Endodermal cell (in vitro differentiated cells): ENCODE measurements around the gene RND3. TPM values are rescaled to one million over a fixed set of nuclear protein-coding genes. Genes with fewer than 3 reads are reported as not detected.
A peak's percentile ranks its signal among the peaks of the same experiment; 100 is the strongest.

ENCODE experiments used
- DNase-seq: peaks from one replicate; pipeline ENCODE4 v3.0.0-alpha.2; 2017
- H3K27ac ChIP-seq: 2 replicates; pipeline ENCODE4 v1.5.1; 2013; ENCODE audit warnings: mild to moderate bottlenecking, low read depth, low read length, moderate library complexity
- H3K27me3 ChIP-seq: 2 replicates; pipeline ENCODE4 v1.6.1; 2013; ENCODE audit warnings: mild to moderate bottlenecking, low read length, moderate library complexity; ENCODE audit not compliant: insufficient read depth, control insufficient read depth, poor library complexity, severe bottlenecking
- H3K36me3 ChIP-seq: 2 replicates; pipeline ENCODE4 v1.7.0; 2013; ENCODE audit warnings: mild to moderate bottlenecking, low read length, moderate library complexity; ENCODE audit not compliant: control insufficient read depth, insufficient read depth
- H3K4me1 ChIP-seq: one replicate; pipeline ENCODE4 v1.7.0; 2013; ENCODE audit warnings: low read length; ENCODE audit not compliant: control insufficient read depth, insufficient read depth
- H3K4me3 ChIP-seq: 2 replicates; pipeline ENCODE4 v1.5.1; 2013; ENCODE audit warnings: mild to moderate bottlenecking, low read length, moderate library complexity
- H3K9ac ChIP-seq: 2 replicates; pipeline ENCODE4 v1.6.1; 2013; ENCODE audit warnings: mild to moderate bottlenecking, low read length, moderate library complexity; ENCODE audit not compliant: poor library complexity, severe bottlenecking; ENCODE audit errors: extremely low read depth
- H3K9me3 ChIP-seq: 2 replicates; pipeline ENCODE4 v1.6.1; 2013; ENCODE audit warnings: mild to moderate bottlenecking, low read length, moderate library complexity; ENCODE audit not compliant: control insufficient read depth
- H3K27ac Mint-ChIP-seq: 2 replicates; pipeline ENCODE4 v1.8.0; 2020; ENCODE audit warnings: mixed read lengths
- H3K27me3 Mint-ChIP-seq: 2 replicates; pipeline ENCODE4 v1.8.0; 2021; ENCODE audit warnings: mild to moderate bottlenecking, mixed read lengths; ENCODE audit not compliant: insufficient read depth
- H3K36me3 Mint-ChIP-seq: 2 replicates; pipeline ENCODE4 v1.8.0; 2020; ENCODE audit warnings: low read depth, mixed read lengths
- H3K4me1 Mint-ChIP-seq: 2 replicates; pipeline ENCODE4 v1.8.0; 2020; ENCODE audit warnings: mixed read lengths
- H3K4me3 Mint-ChIP-seq: 2 replicates; pipeline ENCODE4 v1.8.0; 2020; ENCODE audit warnings: mild to moderate bottlenecking, moderate library complexity, mixed read lengths
- H3K9me3 Mint-ChIP-seq: 2 replicates; pipeline ENCODE4 v1.8.0; 2020; ENCODE audit warnings: mild to moderate bottlenecking, mixed read lengths
- CTCF ChIP-seq: fragments of 200-600 bp; sonication (generic); conservative IDR thresholded peaks from 2 replicates; pipeline ENCODE4 v1.5.0; 2021; ENCODE audit warnings: antibody characterized with exemption, mild to moderate bottlenecking
- WGBS, 2 experiments: methylation state at CpG; one replicate each; pipeline versions ENCODE4 v1.1.5 to v1.1.7; 2013; ENCODE audit warnings: missing lambda C conversion rate in 2 of 2, mixed read lengths in 1 of 2; ENCODE audit not compliant: insufficient coverage in 1 of 2, insufficient read length in 1 of 2; 5-methylcytosine and 5-hydroxymethylcytosine counted together
- total RNA-seq, 2 donors: library from RNA; stranded (reverse); fragmentation: NEBNext Ultra II Directional in 1 of 2; extraction: Animal tissue kit (Norgen Biotek cat#: 25700) in 1 of 2; gene quantifications; 2 replicates in 1 of 2; 3 replicates in 1 of 2; pipeline ENCODE4 v1.2.1, GENCODE V29; 2021

RND3 gene
- total RNA-seq, 2 donors from 2014 or later: 1.3 to 7.8 TPM

GRCh38 chr2:150429384-150429961, 58.0 kb downstream of the RND3 start:
- WGBS, 2 experiments: 82 to 92% methylated on average over 3 of the region's 3 CpGs
- Mint-ChIP-seq H3K4me1 (peaks cover 23% of the 10 kb centered on the region), H3K27me3 (peaks cover 30% of the 10 kb centered on the region), H3K9me3 (peaks cover 2% of the 10 kb centered on the region), H3K4me3 (no peak overlapping the region), H3K36me3 (no peaks in the 10 kb centered on the region), H3K27ac (no peak overlapping the region)
- no peak for TF ChIP-seq CTCF
- Histone ChIP-seq H3K4me3 (no peak overlapping the region), H3K27me3 (peaks cover 9% of the 10 kb centered on the region), H3K27ac (peak overlapping the region; percentile 95), H3K9me3 (no peaks in the 10 kb centered on the region), H3K9ac (no peak overlapping the region), H3K36me3 (no peaks in the 10 kb centered on the region), H3K4me1 (peaks cover 4% of the 10 kb centered on the region)
- no peak for DNase-seq

- DNase-seq: no peak
- H3K9me3 Mint-ChIP-seq: no peaks in the 10 kb centered on the region
- WGBS, 2 experiments: 86 to 97% methylated on average over 1 to 2 of the region's 2 CpGs
- H3K27ac Mint-ChIP-seq: no peak overlapping the region
- Histone ChIP-seq H3K27ac (peak overlapping the region; percentile 95), H3K4me1 (peaks cover 4% of the 10 kb centered on the region), H3K36me3 (no peaks in the 10 kb centered on the region), H3K9ac (no peak overlapping the region), H3K9me3 (no peaks in the 10 kb centered on the region), H3K4me3 (no peak overlapping the region), H3K27me3 (peaks cover 9% of the 10 kb centered on the region)
- H3K4me3 Mint-ChIP-seq: no peak overlapping the region
- no peaks in the 10 kb centered on the region for H3K36me3 Mint-ChIP-seq
- peaks cover 38% of the 10 kb centered on the region for H3K27me3 Mint-ChIP-seq
- peaks cover 23% of the 10 kb centered on the region for H3K4me1 Mint-ChIP-seq
- TF ChIP-seq CTCF: no peak
Measured at GRCh38 chr2:150428641-150429040, 58.8 kb downstream of the RND3 start.

GRCh38 chr2:150427298-150427697, 60.2 kb downstream of the RND3 start:
- H3K9ac ChIP-seq: no peak overlapping the region
- no peak for DNase-seq
- Mint-ChIP-seq H3K4me1 (peaks cover 23% of the 10 kb centered on the region), H3K36me3 (no peaks in the 10 kb centered on the region), H3K27ac (no peak overlapping the region), H3K27me3 (peaks cover 50% of the 10 kb centered on the region), H3K4me3 (no peak overlapping the region), H3K9me3 (no peaks in the 10 kb centered on the region)
- peaks cover 11% of the 10 kb centered on the region for H3K27me3 ChIP-seq
- no peaks in the 10 kb centered on the region for H3K9me3 ChIP-seq
- H3K4me1 ChIP-seq: peaks cover 4% of the 10 kb centered on the region
- WGBS, 2 experiments: 79 to 95% methylated on average over 3 of the region's 3 CpGs
- H3K36me3 ChIP-seq: no peaks in the 10 kb centered on the region
- H3K4me3 ChIP-seq: no peak overlapping the region
- peak overlapping the region; percentile 1 for H3K27ac ChIP-seq
- TF ChIP-seq CTCF: no peak
